Mesodermal cell (in vitro differentiated cells): Measurements from ENCODE around the gene PSMC6.

Experiments
- H3K27ac ChIP-seq: 2 replicates; pipeline ENCODE4 v1.7.0; 2013; ENCODE audit warnings: mild to moderate bottlenecking, low read depth, low read length, moderate library complexity; ENCODE audit not compliant: severe bottlenecking
- H3K36me3 ChIP-seq: 2 replicates; pipeline ENCODE4 v1.7.1; 2013; ENCODE audit warnings: mild to moderate bottlenecking, low read length, moderate library complexity; ENCODE audit not compliant: control insufficient read depth, insufficient read depth
- H3K4me1 ChIP-seq: one replicate; pipeline ENCODE4 v1.7.1; 2013; ENCODE audit warnings: mild to moderate bottlenecking, low read length; ENCODE audit not compliant: insufficient read depth, control insufficient read depth, poor library complexity, severe bottlenecking
- H3K4me3 ChIP-seq: 2 replicates; pipeline ENCODE4 v1.7.0; 2013; ENCODE audit warnings: low read length, control low read depth, mild to moderate bottlenecking; ENCODE audit not compliant: insufficient read depth, poor library complexity, severe bottlenecking; ENCODE audit errors: extremely low read depth
- H3K9me3 ChIP-seq: 2 replicates; pipeline ENCODE4 v1.7.1; 2013; ENCODE audit warnings: mild to moderate bottlenecking, low read length, moderate library complexity; ENCODE audit not compliant: control insufficient read depth
- WGBS, 2 experiments: methylation state at CpG; one replicate each; pipeline ENCODE4 v1.1.5; 2013; ENCODE audit warnings: missing lambda C conversion rate in 2 of 2; ENCODE audit not compliant: insufficient coverage in 2 of 2; 5-methylcytosine and 5-hydroxymethylcytosine counted together

PSMC6 gene

GRCh38 chr14:52693036-52693435 lies 14.0 kb upstream of the PSMC6 start:
- 86 to 100% methylated on average over 2 of the region's 3 CpGs for WGBS, 2 experiments
- Histone ChIP-seq H3K4me3 (no peak overlapping the region), H3K27ac (no peak overlapping the region)

GRCh38 chr14:52693532-52693931 lies 13.5 kb upstream of the PSMC6 start:
- H3K27ac ChIP-seq, result no peak overlapping the region
- H3K4me3 ChIP-seq, result no peak overlapping the region
- peaks cover 10% of the 10 kb centered on the region for H3K4me1 ChIP-seq
- H3K36me3 ChIP-seq, result no peaks in the 10 kb centered on the region
- no peaks in the 10 kb centered on the region for H3K9me3 ChIP-seq
- WGBS, 2 experiments, result 98 to 100% methylated on average over 5 of the region's 7 CpGs

More at GRCh38 chr14:52693036-52693435, 14.0 kb upstream of the PSMC6 start:
- no peaks in the 10 kb centered on the region for H3K9me3 ChIP-seq
- no peaks in the 10 kb centered on the region for H3K36me3 ChIP-seq
- H3K4me1 ChIP-seq, result peaks cover 10% of the 10 kb centered on the region

GRCh38 chr14:52694761-52695480 lies 12.1 kb upstream of the PSMC6 start:
- Histone ChIP-seq H3K9me3 (no peaks in the 10 kb centered on the region), H3K4me3 (peak overlapping the region; percentile 94), H3K27ac (peak overlapping the region; percentile 59), H3K4me1 (peaks cover 10% of the 10 kb centered on the region), H3K36me3 (no peaks in the 10 kb centered on the region)
- 1% methylated on average over 34 to 39 of the region's 46 CpGs for WGBS, 2 experiments

GRCh38 chr14:52695481-52696091 lies 11.4 kb upstream of the PSMC6 start, which contains the start of gene ERO1A:
Gene ERO1A, minus strand, starts transcription at chr14:52695558. Its CDS starts 77 bp downstream, at chr14:52695481.
- peak within 1 kb of the TSS; percentile 59 for H3K27ac ChIP-seq
- no peaks in the 10 kb centered on the region for H3K36me3 ChIP-seq

GRCh38 chr14:52700701-52701172 lies 6.3 kb upstream of the PSMC6 start:
- Histone ChIP-seq H3K4me1 (no peaks in the 10 kb centered on the region), H3K27ac (no peak overlapping the region), H3K4me3 (no peak overlapping the region), H3K36me3 (no peaks in the 10 kb centered on the region), H3K9me3 (no peaks in the 10 kb centered on the region)
- WGBS, 2 experiments, result 25 to 75% methylated on average over 1 of the region's 2 CpGs

More at GRCh38 chr14:52695481-52696091, 11.4 kb upstream of the PSMC6 start, which contains the start of gene ERO1A:
- Histone ChIP-seq H3K4me1 (peaks cover 10% of the 10 kb centered on the region), H3K9me3 (no peaks in the 10 kb centered on the region), H3K4me3 (peak within 1 kb of the TSS; percentile 94)
- WGBS, 2 experiments, result 0 to 1% methylated on average over 15 to 40 of the region's 78 CpGs

- no peaks in the 10 kb centered on the region for H3K36me3 ChIP-seq
- H3K4me3 ChIP-seq, result no peak overlapping the region
- peaks cover 3% of the 10 kb centered on the region for H3K4me1 ChIP-seq
- no peaks in the 10 kb centered on the region for H3K9me3 ChIP-seq
- no peak overlapping the region for H3K27ac ChIP-seq
- no CpG with 5 or more reads among the region's 3 CpGs for WGBS, 2 experiments
Observed at GRCh38 chr14:52701223-52701622, 5.8 kb upstream of the PSMC6 start.

GRCh38 chr14:52703225-52703624 lies 3.8 kb upstream of the PSMC6 start:
- H3K27ac ChIP-seq, result no peak overlapping the region
- no peaks in the 10 kb centered on the region for H3K9me3 ChIP-seq
- 89 to 94% methylated on average over 1 to 2 of the region's 3 CpGs for WGBS, 2 experiments
- no peak overlapping the region for H3K4me3 ChIP-seq
- no peaks in the 10 kb centered on the region for H3K36me3 ChIP-seq
- H3K4me1 ChIP-seq, result peaks cover 7% of the 10 kb centered on the region

GRCh38 chr14:52703664-52704063 lies 3.3 kb upstream of the PSMC6 start:
- H3K27ac ChIP-seq, result no peak overlapping the region
- H3K36me3 ChIP-seq, result peaks cover 2% of the 10 kb centered on the region
- WGBS, 2 experiments, result no CpG with 5 or more reads among the region's 2 CpGs

GRCh38 chr14:52706286-52706685 lies 714 bp upstream of the PSMC6 start:
- Histone ChIP-seq H3K27ac (peak overlapping the region; percentile 85), H3K36me3 (peaks cover 25% of the 10 kb centered on the region), H3K9me3 (no peaks in the 10 kb centered on the region), H3K4me3 (peak overlapping the region; percentile 94), H3K4me1 (peaks cover 7% of the 10 kb centered on the region)
- no CpG with 5 or more reads among the region's 5 CpGs for WGBS, 2 experiments

More at GRCh38 chr14:52703664-52704063, 3.3 kb upstream of the PSMC6 start:
- Histone ChIP-seq H3K4me1 (peaks cover 7% of the 10 kb centered on the region), H3K4me3 (no peak overlapping the region), H3K9me3 (no peaks in the 10 kb centered on the region)

GRCh38 chr14:52711666-52712065 lies 4.7 kb downstream of the PSMC6 start:
- H3K9me3 ChIP-seq, result no peaks in the 10 kb centered on the region
- H3K4me3 ChIP-seq, result no peak overlapping the region
- H3K36me3 ChIP-seq, result peaks cover 75% of the 10 kb centered on the region
- WGBS, 2 experiments, result 86 to 100% methylated on average over 1 of the region's 1 CpG
- no peaks in the 10 kb centered on the region for H3K4me1 ChIP-seq
- no peak overlapping the region for H3K27ac ChIP-seq

- no peak overlapping the region for H3K4me3 ChIP-seq
- 100% methylated on average over 1 to 3 of the region's 6 CpGs for WGBS, 2 experiments
- H3K36me3 ChIP-seq, result peaks cover 87% of the 10 kb centered on the region
- H3K4me1 ChIP-seq, result no peaks in the 10 kb centered on the region
- H3K9me3 ChIP-seq, result no peaks in the 10 kb centered on the region
- H3K27ac ChIP-seq, result no peak overlapping the region
Observed at GRCh38 chr14:52716155-52716554, 9.2 kb downstream of the PSMC6 start.
